ENCODE measurements around the gene GLS2. TPM values are rescaled to one million over a fixed set of nuclear protein-coding genes. Genes with fewer than 3 reads are reported as not detected.
A peak's percentile ranks its signal among the peaks of the same experiment; 100 is the strongest.
"Not testable (repeated sequence)": the region's sequence is repeated elsewhere in the genome, so short reads cannot be mapped to it uniquely, and the experiment has no call there.

GLS2 gene
- total RNA-seq, 1 donor from 2014 or later = 5.9 TPM

DNA sequence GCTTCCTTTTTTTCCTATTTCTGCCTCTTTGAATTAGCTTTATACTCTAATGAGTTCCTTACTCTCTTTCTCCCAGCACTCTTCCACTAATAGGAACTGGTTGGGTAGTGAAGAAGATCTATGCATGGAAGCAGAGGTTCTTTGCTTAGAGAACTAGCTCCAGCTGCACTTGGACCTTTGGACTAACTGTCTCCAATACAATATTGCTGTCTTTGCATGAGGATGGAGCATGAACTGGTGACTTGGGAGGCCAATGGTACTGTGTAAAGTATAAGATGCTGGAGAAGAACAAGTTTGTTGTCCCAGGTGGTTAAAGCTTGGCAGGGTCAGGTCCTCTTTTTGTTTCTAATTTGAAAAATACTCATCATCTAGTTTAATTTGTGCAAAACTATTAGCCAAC is 2.4 kb upstream of the GLS2 start:
- no peak for DNase-seq

DNA sequence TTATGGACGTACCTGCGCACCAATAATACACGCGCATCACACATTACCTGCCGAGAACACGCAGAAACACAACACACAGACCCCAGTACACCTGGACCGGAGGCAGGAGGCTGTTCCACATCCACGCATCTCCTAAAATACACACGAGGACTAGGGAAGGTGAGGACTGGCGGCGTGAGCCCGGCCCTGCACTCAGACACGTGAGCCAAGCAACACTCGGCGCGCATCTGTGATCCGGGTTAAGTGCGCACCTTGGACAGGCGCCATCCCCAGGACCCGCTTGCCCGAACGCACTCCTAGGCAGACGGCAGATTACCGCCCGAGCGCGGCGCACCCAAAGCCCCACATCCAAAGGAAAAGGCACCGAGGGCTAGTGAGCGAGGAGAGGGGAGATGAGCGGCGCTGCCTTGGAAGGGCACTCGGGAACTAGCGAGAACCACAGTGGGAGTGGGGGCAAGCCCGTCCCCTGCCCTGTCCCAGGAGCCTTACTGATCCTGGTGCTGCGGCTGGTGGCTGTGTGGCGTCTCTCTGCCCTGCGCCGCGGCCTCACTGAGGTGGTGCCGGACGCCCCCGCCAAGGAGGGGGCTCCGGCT is 417 bp downstream of the GLS2 start:
- DNase-seq = peak; percentile 39

- no peak for DNase-seq
These were observed 1.3 kb downstream of the GLS2 start for GRCh38 chr12:56486694-56487093.

GRCh38 chr12:56484566-56484965 is 3.4 kb downstream of the GLS2 start:
- DNase-seq = no peak

GRCh38 chr12:56479625-56480024 is 8.3 kb downstream of the GLS2 start:
- no peak for DNase-seq

DNA sequence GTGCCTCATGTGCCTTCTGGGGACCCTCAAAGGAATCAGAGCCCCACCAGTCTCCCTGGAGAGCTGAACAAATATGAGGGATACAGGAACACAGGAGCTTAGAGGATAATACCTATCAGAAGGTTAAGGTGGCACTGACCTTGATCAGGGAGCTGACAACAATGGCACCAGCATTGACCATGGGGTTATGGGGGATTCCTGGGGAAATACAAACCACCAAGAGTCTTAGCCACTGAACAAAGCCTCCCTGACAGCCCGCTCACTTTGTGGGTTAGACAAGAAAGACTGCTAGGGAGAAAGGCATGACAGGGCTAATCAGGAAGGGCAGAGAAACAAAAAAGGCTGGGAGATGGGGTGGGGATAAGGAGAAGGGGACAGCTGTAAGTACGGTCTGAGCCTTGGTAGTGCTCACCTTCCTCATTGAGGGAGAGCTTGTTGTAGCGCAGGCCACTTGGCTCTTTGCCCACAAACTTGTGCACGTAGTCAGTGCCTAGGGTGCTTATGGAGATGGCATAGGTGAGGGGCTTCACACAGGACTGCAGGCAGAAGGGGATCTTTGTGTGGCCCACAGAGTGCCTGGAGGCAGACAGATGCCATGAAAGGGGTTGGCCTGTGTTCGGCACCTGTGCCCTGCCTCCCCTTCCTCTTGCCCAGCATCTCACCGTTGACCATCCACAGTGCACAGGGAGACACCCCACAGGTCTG is 10.3 kb downstream of the GLS2 start:
- no peak for DNase-seq

DNA sequence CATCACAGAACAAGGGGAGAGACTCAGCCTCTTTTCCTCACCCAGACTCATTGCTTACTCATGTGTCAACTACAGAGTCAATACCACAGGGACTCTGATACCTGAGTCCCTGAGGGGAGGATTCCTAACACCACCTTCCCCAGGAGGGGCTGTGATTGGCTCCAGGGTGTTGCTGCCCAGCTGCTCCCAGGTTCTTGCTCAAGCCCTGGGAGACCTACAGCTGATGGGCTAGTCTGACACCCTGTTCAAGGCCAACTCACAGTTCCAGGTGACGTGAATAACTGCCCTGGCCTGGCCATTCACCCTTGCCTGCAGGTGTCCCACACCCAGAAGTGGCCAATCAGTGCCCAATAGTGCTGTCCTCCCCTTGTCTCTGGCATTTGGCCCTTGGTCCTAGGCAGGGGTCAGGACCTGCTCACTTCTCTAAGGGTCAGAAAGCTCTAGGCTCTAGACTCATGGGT is 11.0 kb downstream of the GLS2 start:
- DNase-seq = no peak

- no peak for DNase-seq
These were observed 11.8 kb downstream of the GLS2 start for GRCh38 chr12:56476143-56476542.

DNA sequence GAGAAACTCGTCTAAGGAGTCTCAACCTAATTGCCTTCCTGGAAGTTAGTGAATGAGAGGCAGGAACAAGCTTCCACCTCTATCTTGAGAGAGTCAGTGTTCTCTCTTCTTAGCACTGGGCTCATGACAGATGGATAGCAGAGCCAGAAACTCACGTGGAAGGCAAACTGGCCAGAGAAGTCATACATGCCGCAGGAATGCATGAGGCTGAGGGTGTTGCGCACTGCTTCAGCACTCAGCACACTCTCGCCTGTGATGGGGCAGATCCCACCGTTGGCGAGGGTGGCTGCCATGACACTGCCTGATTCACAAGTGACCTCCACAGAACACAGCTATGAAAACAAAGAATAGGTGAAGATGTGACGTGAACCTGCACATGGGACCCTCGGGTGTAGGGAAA is 13.6 kb downstream of the GLS2 start:
- no peak for DNase-seq

DNA sequence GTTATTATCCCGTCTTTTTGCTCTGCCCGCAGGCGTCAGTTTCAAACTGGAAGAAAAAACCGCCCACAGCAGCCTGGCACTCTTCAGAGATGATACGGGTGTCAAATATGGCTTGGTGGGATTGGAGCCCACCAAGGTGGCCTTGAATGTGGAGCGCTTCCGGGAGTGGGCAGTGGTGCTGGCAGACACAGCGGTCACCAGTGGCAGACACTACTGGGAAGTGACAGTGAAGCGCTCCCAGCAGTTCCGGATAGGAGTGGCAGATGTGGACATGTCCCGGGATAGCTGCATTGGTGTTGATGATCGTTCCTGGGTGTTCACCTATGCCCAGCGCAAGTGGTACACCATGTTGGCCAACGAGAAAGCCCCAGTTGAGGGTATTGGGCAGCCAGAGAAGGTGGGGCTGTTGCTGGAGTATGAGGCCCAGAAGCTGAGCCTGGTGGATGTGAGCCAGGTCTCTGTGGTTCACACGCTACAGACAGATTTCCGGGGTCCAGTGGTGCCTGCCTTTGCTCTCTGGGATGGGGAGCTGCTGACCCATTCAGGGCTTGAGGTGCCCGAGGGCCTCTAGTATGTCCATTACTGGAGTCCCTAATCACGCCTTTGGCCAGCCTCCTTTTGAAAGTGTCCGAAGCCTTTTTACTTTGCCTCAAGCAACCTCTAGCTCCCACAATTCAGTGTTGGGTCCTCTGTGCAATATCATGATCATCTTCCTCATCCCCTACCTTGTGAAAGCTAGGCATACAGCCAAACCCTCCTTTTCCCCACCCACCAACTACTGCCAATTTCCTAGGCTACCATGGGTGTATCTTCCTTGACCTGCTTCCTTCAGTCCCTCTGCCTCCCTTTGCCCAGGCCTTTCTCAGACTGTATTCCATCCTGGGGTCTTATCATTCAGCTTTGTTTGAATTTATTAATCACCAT is 18.7 kb downstream of the GLS2 start:
- no peak for DNase-seq

DNA sequence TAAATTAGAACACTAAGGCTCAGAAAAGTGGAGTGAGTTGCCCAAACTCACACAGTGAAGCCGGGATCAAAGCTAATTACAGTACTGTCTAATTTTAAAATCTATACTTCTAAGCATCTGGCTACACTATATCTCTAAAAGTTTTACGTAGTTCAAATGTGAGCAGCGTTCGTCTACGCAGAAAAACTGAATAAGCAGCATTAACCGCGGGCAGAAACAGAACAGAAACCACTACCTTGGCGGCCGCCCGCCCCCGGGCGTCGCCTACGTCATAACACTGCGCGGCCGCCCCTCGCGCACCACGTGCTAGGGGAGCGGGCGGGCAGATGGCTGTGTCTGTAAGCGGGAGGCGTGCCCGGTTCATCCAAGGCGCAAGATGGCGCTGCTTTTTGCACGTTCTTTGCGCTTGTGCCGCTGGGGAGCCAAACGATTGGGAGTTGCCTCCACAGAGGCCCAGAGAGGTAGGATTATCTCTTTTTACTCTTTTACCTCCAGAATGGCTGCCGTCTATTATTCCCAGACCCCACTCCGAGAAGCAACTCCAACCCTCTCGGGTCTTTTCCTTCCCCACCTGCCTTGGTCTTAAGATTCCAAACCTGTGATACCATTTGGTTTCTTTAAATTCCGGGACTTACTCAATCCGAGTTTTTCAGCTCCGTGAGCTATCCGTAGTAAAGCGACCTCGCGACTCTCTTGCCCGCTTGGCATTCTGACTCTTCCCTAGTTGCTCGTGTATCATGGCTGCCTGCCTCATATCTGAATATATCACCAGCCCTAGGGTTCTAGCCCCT is 19.6 kb downstream of the GLS2 start, which contains the start of gene SPRYD4:
TSS of gene SPRYD4 (plus strand) at position 363 of the 791 bp plus-strand sequence. CDS start at position 377, 14 bp downstream.
- peak; percentile 91 for DNase-seq

GRCh38 chr12:56462565-56462964 is 25.4 kb downstream of the GLS2 start:
- no peak for DNase-seq

DNA sequence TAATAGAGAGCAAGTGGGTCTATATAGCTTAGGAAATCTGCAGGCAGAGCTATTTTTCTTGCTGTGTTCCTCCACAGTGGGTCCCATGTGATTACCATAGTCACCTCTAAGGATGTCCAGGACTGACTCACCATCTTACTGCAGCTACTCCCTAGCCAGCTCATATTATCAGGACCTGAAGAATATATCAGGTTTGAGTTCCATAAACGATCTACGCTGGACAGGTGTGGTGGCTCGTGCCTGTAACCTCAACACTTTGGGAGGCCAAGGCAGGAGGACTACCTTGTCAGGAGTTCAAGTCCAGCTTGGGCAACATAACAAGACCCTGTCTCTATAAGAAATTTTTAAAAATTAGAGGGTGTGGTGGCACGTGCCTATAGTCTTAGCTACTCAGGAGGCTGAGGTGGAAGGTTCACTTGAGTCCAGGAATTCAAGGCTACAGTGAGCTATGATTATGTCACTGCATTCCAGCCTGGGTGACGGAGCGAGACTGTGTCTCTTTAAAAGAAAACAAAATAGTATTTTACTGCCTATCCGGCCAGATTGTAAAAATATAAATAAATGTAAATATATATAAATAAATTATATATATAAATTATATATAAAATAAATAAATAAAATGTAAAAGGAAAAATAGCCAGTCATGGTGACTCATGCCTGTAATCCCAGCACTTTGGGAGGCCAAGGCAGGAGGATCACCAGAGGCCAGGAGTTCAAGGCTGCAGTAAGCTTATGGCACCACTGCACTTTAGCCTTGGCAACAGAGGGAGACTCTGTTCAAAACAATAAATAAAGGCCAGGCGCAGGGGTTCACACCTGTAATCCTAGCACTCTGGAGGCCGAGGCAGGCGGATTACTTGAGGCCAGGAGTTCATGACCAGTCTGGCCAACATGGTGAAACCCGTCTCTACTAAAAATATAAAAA is 26.5 kb downstream of the GLS2 start:
- DNase-seq = no peak

DNA sequence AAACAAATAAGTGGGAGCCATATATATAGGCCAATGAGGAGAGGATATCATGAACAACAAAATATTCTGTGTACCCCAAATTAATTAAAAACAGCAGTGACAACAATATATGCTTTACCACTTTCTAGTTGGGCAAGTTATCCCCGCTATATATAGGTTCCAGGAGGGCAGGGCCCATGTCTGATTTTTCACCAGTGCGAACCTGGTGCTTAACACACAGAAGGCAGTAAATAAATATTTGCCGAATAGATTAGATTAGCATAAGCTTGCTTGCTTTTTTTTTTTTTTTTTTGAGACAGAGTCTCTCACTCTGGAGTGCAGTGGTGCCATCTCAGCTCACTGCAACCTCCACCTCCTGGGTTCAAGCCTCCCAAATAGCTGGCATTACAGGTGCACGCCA is 30.1 kb downstream of the GLS2 start:
- DNase-seq = no peak

- no peak for DNase-seq
These were observed 33.4 kb downstream of the GLS2 start, which contains the start of gene MIP for GRCh38 chr12:56454557-56454956. Gene MIP, minus strand, starts transcription at chr12:56454657. Its CDS starts 44 bp downstream, at chr12:56454613.

DNA sequence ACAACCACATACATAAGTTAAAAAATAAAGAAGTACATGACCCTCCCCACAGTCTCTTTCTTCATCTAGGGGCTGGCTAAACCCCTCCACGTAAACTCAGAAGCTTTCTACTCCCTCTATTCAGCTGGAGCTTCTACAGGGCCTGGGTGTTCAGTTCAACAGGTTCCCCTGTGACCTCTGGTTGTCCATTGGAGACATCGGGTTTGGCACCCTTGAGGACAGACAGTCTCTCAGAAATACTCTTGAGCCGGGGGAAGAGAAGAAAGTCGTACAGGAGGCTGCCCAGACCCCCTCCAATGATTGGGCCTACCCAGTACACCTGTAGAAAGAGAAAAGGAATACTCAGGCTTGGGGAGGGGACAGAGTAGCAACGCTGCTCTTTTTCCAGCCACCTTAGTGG is 36.8 kb downstream of the GLS2 start:
- DNase-seq = no peak

- no peak for DNase-seq
These were observed 37.7 kb downstream of the GLS2 start for GRCh38 chr12:56450241-56450640.

DNA sequence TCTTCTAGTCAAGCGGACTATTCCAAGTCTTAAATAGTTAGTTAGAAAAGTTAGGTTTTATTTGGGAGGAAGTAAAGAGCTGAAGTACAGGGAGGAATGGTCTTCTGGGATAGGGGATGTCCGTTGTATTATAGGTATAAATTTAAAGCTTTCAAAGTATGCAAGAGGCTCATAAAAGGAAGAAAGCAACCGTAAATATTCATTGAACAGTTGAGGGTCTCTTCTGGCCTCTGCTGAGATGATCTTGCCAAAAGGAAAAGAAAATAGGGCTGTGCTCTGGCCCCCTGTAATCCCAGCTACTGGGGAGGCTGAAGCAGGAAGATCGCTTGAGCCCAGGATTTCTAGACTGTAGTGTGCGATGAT is 38.4 kb downstream of the GLS2 start:
- no peak for DNase-seq

GRCh38 chr12:56448860-56449621 is 38.9 kb downstream of the GLS2 start, which contains the start of gene TIMELESS:
Gene TIMELESS, minus strand, starts transcription at chr12:56449426. Its CDS starts 15,256 bp downstream, at chr12:56434170.
- peak; percentile 94 for DNase-seq

DNA sequence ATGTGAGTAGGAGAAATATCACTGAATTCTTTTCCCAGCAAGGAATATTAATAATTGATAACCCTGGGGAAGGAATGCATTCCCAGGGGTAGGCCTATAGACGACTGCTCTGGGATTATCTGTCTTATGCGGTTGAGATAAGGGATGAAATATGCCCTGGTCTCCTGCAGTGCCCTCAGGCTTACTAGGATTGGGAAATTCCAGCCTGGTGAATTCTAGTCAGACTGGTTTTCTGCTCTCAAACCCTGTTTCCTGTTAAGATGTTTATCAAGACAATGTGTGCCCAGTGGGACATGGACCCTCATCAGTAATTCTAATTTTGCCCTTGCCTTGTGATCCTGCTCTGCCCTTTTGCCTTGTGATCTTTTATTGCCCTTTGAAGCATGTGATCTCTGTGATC is 44.8 kb downstream of the GLS2 start:
- not testable (repeated sequence) for DNase-seq

Measured in occipital lobe (tissue), 2 donors.